HepG2 (cell line): Measurements from ENCODE around the gene TDG. TPM values are rescaled to one million over a fixed set of nuclear protein-coding genes. Genes with fewer than 3 reads are reported as not detected.
A peak's percentile ranks its signal among the peaks of the same experiment; 100 is the strongest.

Source experiments
- ATF7 ChIP-seq, 2 experiments: fragments of 450-650 bp in 1 of 2; sonication (generic) in 1 of 2; formaldehyde crosslinking in 1 of 2; IDR thresholded peaks; 2 replicates each; pipeline versions ENCODE4 v1.4.0 to v1.6.1; 2016 to 2020; ENCODE audit warnings: antibody characterized with exemption in 1 of 2, mild to moderate bottlenecking in 1 of 2, missing genetic modification reagents in 1 of 2
- DNMT3B ChIP-seq: conservative IDR thresholded peaks from 2 replicates; pipeline ENCODE4 v1.6.1; 2016; ENCODE audit warnings: missing biosample characterization, control low read depth
- HNRNPLL ChIP-seq: fragments of 200-400 bp; formaldehyde crosslinking; IDR thresholded peaks from 2 replicates; pipeline ENCODE4 v1.6.1; 2017; ENCODE audit warnings: mild to moderate bottlenecking, low read depth, low read length; ENCODE audit not compliant: poor library complexity, severe bottlenecking
- IKZF1 ChIP-seq: fragments of 450-650 bp; IDR thresholded peaks from 2 replicates; pipeline ENCODE4 v1.7.1; 2016
- JUNB ChIP-seq: sonication (generic); formaldehyde crosslinking; IDR thresholded peaks from 2 replicates; pipeline ENCODE4 v1.8.0; 2022; ENCODE audit warnings: missing genetic modification reagents, mild to moderate bottlenecking, borderline replicate concordance
- KLF16 ChIP-seq, 2 experiments: sonication (generic) in 1 of 2; formaldehyde crosslinking in 1 of 2; IDR thresholded peaks; 2 replicates each; pipeline versions ENCODE4 v1.6.1 to v1.8.0; 2016 to 2023; ENCODE audit warnings: missing genetic modification reagents in 2 of 2, missing compliant biosample characterization in 1 of 2
- MED13 ChIP-seq: sonication (generic); formaldehyde crosslinking; IDR thresholded peaks from 2 replicates; pipeline ENCODE4 v1.5.0; 2020; ENCODE audit warnings: missing genetic modification reagents
- MXD4 ChIP-seq: IDR thresholded peaks from 2 replicates; pipeline ENCODE4 v1.6.1; 2016; ENCODE audit warnings: mild to moderate bottlenecking, missing biosample characterization, missing genetic modification reagents
- PLSCR1 ChIP-seq: sonication (generic); formaldehyde crosslinking; IDR thresholded peaks from 2 replicates; pipeline ENCODE4 v1.5.0; 2020; ENCODE audit warnings: missing genetic modification reagents, mild to moderate bottlenecking, borderline replicate concordance
- PRDM10 ChIP-seq: sonication (generic); formaldehyde crosslinking; IDR thresholded peaks from 2 replicates; pipeline ENCODE4 v1.4.0; 2020; ENCODE audit warnings: low read depth, missing genetic modification reagents
- RCOR2 ChIP-seq: IDR thresholded peaks from 2 replicates; pipeline ENCODE4 v1.6.1; 2016; ENCODE audit warnings: missing biosample characterization, missing genetic modification reagents
- SIN3A ChIP-seq: IDR thresholded peaks from 2 replicates; pipeline ENCODE4 v1.6.1; 2011; ENCODE audit warnings: low read depth, mild to moderate bottlenecking, control low read depth, low read length, borderline replicate concordance
- SMAD1 ChIP-seq: sonication (generic); formaldehyde crosslinking; IDR thresholded peaks from 2 replicates; pipeline ENCODE4 v1.4.0; 2020; ENCODE audit warnings: missing genetic modification reagents, low read depth, mild to moderate bottlenecking, borderline replicate concordance
- TCF7L2 ChIP-seq: IDR thresholded peaks from 2 replicates; pipeline ENCODE4 v1.6.1; 2011; ENCODE audit warnings: mild to moderate bottlenecking, low read depth, low read length, moderate library complexity
- ZC3H13 ChIP-seq: sonication (generic); formaldehyde crosslinking; IDR thresholded peaks from 2 replicates; pipeline ENCODE4 v1.8.1; 2023; ENCODE audit warnings: mild to moderate bottlenecking, missing genetic modification reagents, moderate library complexity
- ZNF326 ChIP-seq: sonication (generic); formaldehyde crosslinking; IDR thresholded peaks from 2 replicates; pipeline ENCODE4 v1.4.0; 2020; ENCODE audit warnings: missing genetic modification reagents, borderline replicate concordance
- ZNF703 ChIP-seq: sonication (generic); formaldehyde crosslinking; IDR thresholded peaks from 2 replicates; pipeline ENCODE4 v1.5.1; 2020; ENCODE audit warnings: missing genetic modification reagents, mild to moderate bottlenecking, moderate library complexity, borderline replicate concordance
- ZSCAN31 ChIP-seq: sonication (generic); formaldehyde crosslinking; IDR thresholded peaks from 2 replicates; pipeline ENCODE4 v1.5.0; 2020; ENCODE audit warnings: low read depth, mild to moderate bottlenecking, missing genetic modification reagents
- polyA plus RNA-seq, 8 experiments: library from polyadenylated mRNA; depleted of rRNA in 3 of 8; stranded (reverse) in 7 of 8; unstranded in 1 of 8; fragments of >200 nt; fragmentation: Illumina TruSeq in 4 of 8; extraction: Trizol in 4 of 8; gene quantifications; 2 replicates each; pipeline versions ENCODE4 v1.2.1 to v1.2.3, GENCODE V29; 2011 to 2016; ENCODE audit warnings: low read depth in 4 of 8, missing spikeins in 1 of 8, mixed read lengths in 1 of 8; ENCODE audit not compliant: insufficient read depth in 1 of 8
- total RNA-seq, 5 experiments: library from RNA; depleted of rRNA; stranded (reverse); fragments of >200 nt; fragmentation: Illumina TruSeq; extraction: Trizol; gene quantifications; 2 replicates each; pipeline ENCODE4 v1.2.3, GENCODE V29; 2016; ENCODE audit warnings: low read depth in 1 of 5
- TF ChIP-seq, protein P1 (sequence below): sonication (generic); formaldehyde crosslinking; IDR thresholded peaks from 2 replicates; pipeline ENCODE4 v1.4.0; 2020; ENCODE audit warnings: missing genetic modification reagents
- TF ChIP-seq, protein P2 (sequence below): sonication (generic); formaldehyde crosslinking; IDR thresholded peaks from 2 replicates; pipeline ENCODE4 v1.8.1; 2023; ENCODE audit warnings: mild to moderate bottlenecking, inconsistent platforms, moderate library complexity, missing genetic modification reagents, borderline replicate concordance

Gene TDG
- total and polyA plus RNA-seq, 2 of the 13 experiments (the other 11 are each of a cell fraction or from before 2014, with no cell fraction given): 14.2 to 19.5 TPM

GRCh38 chr12:103930034-103930786 is 35.5 kb upstream of the TDG start, which contains the start of gene HSP90B1 (continued):
- peak; percentile 93 for TF ChIP-seq SMAD1 (CRISPR knock-in tag)
- 0 out of 2 replicates have a peak, but pooled peaks have one; percentile 21 for TF ChIP-seq RCOR2
- TF ChIP-seq ZNF703 (CRISPR knock-in tag): no peak
- TF ChIP-seq ATF7 (IDR thresholded peaks at IDR 0.05): no peak
- peak; percentile 69; the same call in 1 of the 2 replicates for TF ChIP-seq ATF7 (CRISPR knock-in tag; IDR thresholded peaks at IDR 0.05)
- peak; percentile 72 for TF ChIP-seq HNRNPLL
- TF ChIP-seq SIN3A: peak; percentile 34; the same call in 1 of the 2 replicates
- TF ChIP-seq TCF7L2: no peak
- peak; percentile 76; the same call in 1 of the 2 replicates for TF ChIP-seq MXD4 (CRISPR knock-in tag)
- TF ChIP-seq, protein P1, sequence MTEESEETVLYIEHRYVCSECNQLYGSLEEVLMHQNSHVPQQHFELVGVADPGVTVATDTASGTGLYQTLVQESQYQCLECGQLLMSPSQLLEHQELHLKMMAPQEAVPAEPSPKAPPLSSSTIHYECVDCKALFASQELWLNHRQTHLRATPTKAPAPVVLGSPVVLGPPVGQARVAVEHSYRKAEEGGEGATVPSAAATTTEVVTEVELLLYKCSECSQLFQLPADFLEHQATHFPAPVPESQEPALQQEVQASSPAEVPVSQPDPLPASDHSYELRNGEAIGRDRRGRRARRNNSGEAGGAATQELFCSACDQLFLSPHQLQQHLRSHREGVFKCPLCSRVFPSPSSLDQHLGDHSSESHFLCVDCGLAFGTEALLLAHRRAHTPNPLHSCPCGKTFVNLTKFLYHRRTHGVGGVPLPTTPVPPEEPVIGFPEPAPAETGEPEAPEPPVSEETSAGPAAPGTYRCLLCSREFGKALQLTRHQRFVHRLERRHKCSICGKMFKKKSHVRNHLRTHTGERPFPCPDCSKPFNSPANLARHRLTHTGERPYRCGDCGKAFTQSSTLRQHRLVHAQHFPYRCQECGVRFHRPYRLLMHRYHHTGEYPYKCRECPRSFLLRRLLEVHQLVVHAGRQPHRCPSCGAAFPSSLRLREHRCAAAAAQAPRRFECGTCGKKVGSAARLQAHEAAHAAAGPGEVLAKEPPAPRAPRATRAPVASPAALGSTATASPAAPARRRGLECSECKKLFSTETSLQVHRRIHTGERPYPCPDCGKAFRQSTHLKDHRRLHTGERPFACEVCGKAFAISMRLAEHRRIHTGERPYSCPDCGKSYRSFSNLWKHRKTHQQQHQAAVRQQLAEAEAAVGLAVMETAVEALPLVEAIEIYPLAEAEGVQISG: peak; percentile 61
- peak; percentile 87; the same call in 1 of the 2 replicates for TF ChIP-seq MED13 (CRISPR knock-in tag)
- no peak for TF ChIP-seq PLSCR1
- TF ChIP-seq PRDM10 (CRISPR knock-in tag): peak; percentile 25; the same call in 1 of the 2 replicates
- TF ChIP-seq ZC3H13 (CRISPR knock-in tag): peak; percentile 86; the same call in 1 of the 2 replicates
- no peak for TF ChIP-seq IKZF1
- TF ChIP-seq ZNF326 (CRISPR knock-in tag): no peak
- TF ChIP-seq JUNB (CRISPR knock-in tag): 0 out of 2 replicates have a peak, but pooled peaks have one; percentile 12
- TF ChIP-seq DNMT3B (CRISPR knock-in tag): no peak; the same call in none of the 2 replicates
- peak in 1 of 2 experiments; percentile 83; a peak in 2 of 4 replicates for TF ChIP-seq KLF16 (CRISPR knock-in tag; IDR thresholded peaks at IDR 0.05)
- TF ChIP-seq ZSCAN31 (CRISPR knock-in tag): no peak
- TF ChIP-seq, protein P2, sequence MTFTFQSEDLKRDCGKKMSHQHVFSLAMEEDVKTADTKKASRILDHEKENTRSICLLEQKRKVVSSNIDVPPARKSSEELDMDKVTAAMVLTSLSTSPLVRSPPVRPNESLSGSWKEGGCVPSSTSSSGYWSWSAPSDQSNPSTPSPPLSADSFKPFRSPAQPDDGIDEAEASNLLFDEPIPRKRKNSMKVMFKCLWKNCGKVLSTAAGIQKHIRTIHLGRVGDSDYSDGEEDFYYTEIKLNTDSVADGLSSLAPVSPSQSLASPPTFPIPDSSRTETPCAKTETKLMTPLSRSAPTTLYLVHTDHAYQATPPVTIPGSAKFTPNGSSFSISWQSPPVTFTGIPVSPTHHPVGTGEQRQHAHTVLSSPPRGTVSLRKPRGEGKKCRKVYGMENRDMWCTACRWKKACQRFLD: peak; percentile 76; the same call in 1 of the 2 replicates
